GM12878 (cell line): ENCODE measurements around the gene EML1. TPM values are rescaled to one million over a fixed set of nuclear protein-coding genes. Genes with fewer than 3 reads are reported as not detected.

Experiments used
- ATAC-seq: fragments of 200-7000 bp; cut with Tn5 transposase; 3 replicates; pipeline ENCODE4 v1.9.1; 2020; ENCODE audit warnings: mild to moderate bottlenecking, moderate library complexity
- BruUV-seq: library from RNA; stranded (reverse); fragments of 400-500 nt; replicated peaks from 2 replicates; lab custom pipeline; 2021; lab: Mats Ljungman, UMichigan
- CTCF ChIA-PET: fragments of 300-600 bp; sonication (Branson Sonifier 250); formaldehyde crosslinking; extraction: SDS; loops from one replicate; lab custom pipeline; 2021; ENCODE audit warnings: inconsistent platforms; lab: Yijun Ruan, JAX
- POLR2A ChIA-PET: fragments of 350-600 bp; formaldehyde crosslinking; extraction: SDS; loops from one replicate; lab custom pipeline; 2021; ENCODE audit warnings: inconsistent platforms; lab: Charles Lee
- RAD21 ChIA-PET: fragments of 300-600 bp; sonication (Branson Sonifier 250); formaldehyde crosslinking; loops from one replicate; lab custom pipeline; 2023; ENCODE audit warnings: antibody characterized with exemption; ENCODE audit not compliant: unreplicated experiment; lab: Charles Lee
- SMC1A ChIA-PET: fragments of 300-600 bp; sonication (Branson Sonifier 250); formaldehyde crosslinking; loops from one replicate; lab custom pipeline; 2023; ENCODE audit not compliant: unreplicated experiment, uncharacterized antibody; lab: Charles Lee
- DNase-seq: peaks from one replicate; pipeline ENCODE4 v3.0.0-alpha.2; 2011; ENCODE audit warnings: low read depth, low spot score
- FAIRE-seq: peaks from 3 replicates; lab custom pipeline; 2011; peaks lifted over from hg19 to GRCh38; lab: Jason Lieb, UNC
- H2AFZ ChIP-seq: 2 replicates; pipeline ENCODE4 v1.6.0; 2011; ENCODE audit warnings: low read depth, low read length, control low read depth; ENCODE audit not compliant: control insufficient read depth
- H3K27ac ChIP-seq: 2 replicates; pipeline ENCODE4 v1.5.1; 2011; ENCODE audit warnings: control low read depth; ENCODE audit not compliant: control insufficient read depth, insufficient read depth
- H3K27me3 ChIP-seq, 2 experiments: replicated peaks in 1 of 2; 2 replicates each; pipeline versions ENCODE4 v1.6.0 to v1.6.1; 2011; ENCODE audit warnings: low read length in 1 of 2; ENCODE audit not compliant: control insufficient read depth in 2 of 2, insufficient read depth in 2 of 2
- H3K36me3 ChIP-seq, 2 experiments: 2 replicates each; pipeline ENCODE4 v1.5.1; 2011; ENCODE audit warnings: low read length in 1 of 2; ENCODE audit not compliant: control insufficient read depth in 2 of 2, insufficient read depth in 2 of 2
- H3K4me1 ChIP-seq: 2 replicates; pipeline ENCODE4 v1.6.1; 2011; ENCODE audit warnings: mild to moderate bottlenecking, low read length, moderate library complexity, mixed read lengths; ENCODE audit not compliant: control insufficient read depth, insufficient read depth
- H3K4me2 ChIP-seq: 2 replicates; pipeline ENCODE4 v1.6.0; 2011; ENCODE audit warnings: control low read depth; ENCODE audit not compliant: control insufficient read depth, insufficient read depth
- H3K4me3 ChIP-seq: fragments of 200-600 bp; sonication (generic); 2 replicates; pipeline ENCODE4 v1.5.1; 2016
- H3K79me2 ChIP-seq: 2 replicates; pipeline ENCODE4 v1.6.0; 2011; ENCODE audit warnings: low read length; ENCODE audit not compliant: control insufficient read depth, insufficient read depth
- H3K9ac ChIP-seq: 2 replicates; pipeline ENCODE4 v1.8.0; 2011; ENCODE audit warnings: low read length, control low read depth, mixed read lengths; ENCODE audit not compliant: control insufficient read depth, insufficient read depth
- H3K9me3 ChIP-seq: replicated peaks from 3 replicates; pipeline ENCODE4 v1.5.1; 2011; ENCODE audit warnings: mild to moderate bottlenecking, low read length; ENCODE audit not compliant: control insufficient read depth, insufficient read depth
- H4K20me1 ChIP-seq: 2 replicates; pipeline ENCODE4 v1.6.0; 2011; ENCODE audit not compliant: control insufficient read depth, insufficient read depth
- ATF7 ChIP-seq: fragments of 450-650 bp; IDR thresholded peaks from 2 replicates; pipeline ENCODE4 v1.6.1; 2016; ENCODE audit warnings: low read depth, mild to moderate bottlenecking
- CBX5 ChIP-seq: sonication (generic); IDR thresholded peaks from 2 replicates; pipeline ENCODE4 v1.6.1; 2016; ENCODE audit warnings: low read depth, moderate library complexity, mild to moderate bottlenecking, inconsistent platforms
- HDAC6 ChIP-seq: fragments of 200-600 bp; sonication (generic); IDR thresholded peaks from one replicate; pipeline ENCODE4 v1.8.0; 2017; ENCODE audit warnings: antibody characterized with exemption; ENCODE audit not compliant: unreplicated experiment
- IRF4 ChIP-seq: IDR thresholded peaks from 2 replicates; pipeline ENCODE4 v1.6.1; 2011; ENCODE audit warnings: low read depth, low read length
- KLF5 ChIP-seq: fragments of 450-650 bp; IDR thresholded peaks from 2 replicates; pipeline ENCODE4 v1.6.1; 2014; ENCODE audit warnings: mild to moderate bottlenecking; ENCODE audit not compliant: partially characterized antibody
- MTA3 ChIP-seq: IDR thresholded peaks from 2 replicates; pipeline ENCODE4 v1.6.1; 2012; ENCODE audit warnings: low read length, inconsistent platforms, borderline replicate concordance
- NFYA ChIP-seq: IDR thresholded peaks from 2 replicates; pipeline ENCODE4 v1.6.1; 2011; ENCODE audit warnings: low read depth, mild to moderate bottlenecking, low read length, improper control_type of control experiment, borderline replicate concordance
- NKRF ChIP-seq: fragments of 450-650 bp; conservative IDR thresholded peaks from 2 replicates; pipeline ENCODE4 v1.6.1; 2017; ENCODE audit warnings: mild to moderate bottlenecking, moderate library complexity
- NR2F1 ChIP-seq: fragments of 450-650 bp; conservative IDR thresholded peaks from 2 replicates; pipeline ENCODE4 v1.6.1; 2017; ENCODE audit warnings: mild to moderate bottlenecking
- PML ChIP-seq: IDR thresholded peaks from 2 replicates; pipeline ENCODE4 v1.6.1; 2012; ENCODE audit warnings: low read length, inconsistent platforms
- RB1 ChIP-seq: fragments of 450-650 bp; formaldehyde crosslinking; IDR thresholded peaks from 2 replicates; pipeline ENCODE4 v1.6.1; 2017; ENCODE audit warnings: mild to moderate bottlenecking, borderline replicate concordance
- STAT1 ChIP-seq: fragments of 450-650 bp; conservative IDR thresholded peaks from 2 replicates; pipeline ENCODE4 v1.6.1; 2014; ENCODE audit warnings: antibody characterized with exemption, mild to moderate bottlenecking
- TAF1 ChIP-seq: IDR thresholded peaks from 2 replicates; pipeline ENCODE4 v1.6.1; 2011; ENCODE audit warnings: mild to moderate bottlenecking, low read depth, low read length, borderline replicate concordance
- TARDBP ChIP-seq: IDR thresholded peaks from 2 replicates; pipeline ENCODE4 v1.6.1; 2016; ENCODE audit warnings: borderline replicate concordance
- ZNF384 ChIP-seq: IDR thresholded peaks from 2 replicates; pipeline ENCODE4 v1.6.1; 2012; ENCODE audit warnings: low read depth, mild to moderate bottlenecking, low read length, improper control_type of control experiment, borderline replicate concordance
- WGBS: methylation state at CpG from one replicate; pipeline ENCODE4 v1.1.6; 2016; ENCODE audit warnings: low lambda C conversion rate; ENCODE audit not compliant: insufficient replicate concordance, insufficient coverage; ENCODE audit errors: missing lambda C conversion rate; 5-methylcytosine and 5-hydroxymethylcytosine counted together
- in situ Hi-C: fragments of 300-500 bp; cut with MboI; formaldehyde crosslinking; loops from 9 replicates; pipeline ENCODE4 v1.14.3; 2018; ENCODE audit warnings: mixed read lengths
- intact Hi-C: fragments of 100-400 bp; cut with micrococcal nuclease; formaldehyde crosslinking; loops from one replicate; pipeline ENCODE4 v1.14.2; 2022; ENCODE audit not compliant: unreplicated experiment
- polyA plus RNA-seq, 11 experiments: library from polyadenylated mRNA; depleted of rRNA in 4 of 11; unstranded in 6 of 11; stranded (reverse) in 5 of 11; fragments of >200 nt; fragmentation: Nextera tagmentation in 4 of 11; fragmentation: Illumina TruSeq in 1 of 11; extraction: Ambion mirVana in 4 of 11; extraction: Trizol in 1 of 11; gene quantifications; 1 replicate in 1 of 11; 2 replicates in 10 of 11; pipeline versions ENCODE4 v1.2.1 to v1.2.3, GENCODE V29; 2011 to 2016; ENCODE audit warnings: inconsistent platforms in 2 of 11, missing spikeins in 2 of 11, low read depth in 1 of 11
- total RNA-seq, 4 experiments: library from RNA; depleted of rRNA in 3 of 4; stranded (reverse); fragments of >200 nt in 3 of 4; fragmentation: Illumina TruSeq in 1 of 4; extraction: Trizol in 1 of 4; gene quantifications; 2 replicates each; pipeline versions ENCODE4 v1.2.1 to v1.2.3, GENCODE V29; 2013 to 2021

The EML1 gene
- total and polyA plus RNA-seq, 10 of the 15 experiments (the other 5 are each of a cell fraction or from before 2014, with no cell fraction given) = 0.05 to 3.4 (median 0.11) TPM; not detected in 3

- no peaks in the 10 kb centered on the region for H3K36me3 ChIP-seq
- no peaks in the 10 kb centered on the region for H3K9me3 ChIP-seq
- no peaks in the 10 kb centered on the region for H3K79me2 ChIP-seq
- H3K4me3 ChIP-seq = no peak overlapping the region
- POLR2A ChIA-PET = interaction anchor here (0.7 kb wide), 2 partner anchors 81 to 133 kb away, joined by 3 to 4 read pairs; no protein-coding TSS in a partner anchor
- FAIRE-seq = no peak
- no peak for TF ChIP-seq TARDBP
- no peak for TF ChIP-seq ATF7
- RAD21 ChIA-PET = interaction anchor here (4.2 kb wide), 1 partner anchor 45 kb away, joined by 39 read pairs; no protein-coding TSS in a partner anchor
- ATAC-seq = no peak
- no peaks in the 10 kb centered on the region for H3K27me3 ChIP-seq
- CTCF ChIA-PET = interaction anchor here (6.8 kb wide), 1 partner anchor 44 kb away, joined by 100 read pairs; no protein-coding TSS in a partner anchor
- intact Hi-C loops (loop anchor here (5.0 kb wide), 1 partner anchor 87 kb away; the partner anchor contains the start of gene EVL), in situ Hi-C loops (loop anchor here (5.0 kb wide), 1 partner anchor 207 kb away; no protein-coding TSS in a partner anchor)
- 69% methylated on average over 7 of the region's 7 CpGs for WGBS
- no peak for DNase-seq
- H3K9ac ChIP-seq = no peak overlapping the region
- no peaks in the 10 kb centered on the region for H3K4me1 ChIP-seq
- H2AFZ ChIP-seq = no peak overlapping the region
- no TSS peak for BruUV-seq
- SMC1A ChIA-PET = interaction anchor here (3.8 kb wide), 1 partner anchor 91 kb away, joined by 31 read pairs; no protein-coding TSS in a partner anchor
- H3K27ac ChIP-seq = no peak overlapping the region
- no peak overlapping the region for H3K4me2 ChIP-seq
- no peaks in the 10 kb centered on the region for H4K20me1 ChIP-seq
Measured at GRCh38 chr14:99980299-99980698, 187.1 kb downstream of the EML1 start.

- CTCF ChIA-PET = interaction anchor here (0.6 to 6.8 kb wide), 20 partner anchors 8 to 211 kb away, joined by 3 to 100 read pairs (median 4); no protein-coding TSS in a partner anchor
- H3K27me3 ChIP-seq = no peaks in the 10 kb centered on the region
- H3K27ac ChIP-seq = no peak overlapping the region
- intact Hi-C loops = loop anchor here (1.0 to 5.0 kb wide), 4 partner anchors 43 to 211 kb away; partner anchors contain the start of gene EVL
- FAIRE-seq (no peak), DNase-seq (no peak), ATAC-seq (peak; percentile 45; the same call in 2 of the 3 replicates)
- no peak overlapping the region for H2AFZ ChIP-seq
- 54% methylated on average over 5 of the region's 5 CpGs for WGBS
- no peaks in the 10 kb centered on the region for H3K4me1 ChIP-seq
- no peaks in the 10 kb centered on the region; the same call in 2 of the 3 replicates for H3K9me3 ChIP-seq
- no peak overlapping the region for H3K9ac ChIP-seq
- no peaks in the 10 kb centered on the region for H4K20me1 ChIP-seq
- in situ Hi-C loops = loop anchor here (5.0 kb wide), 1 partner anchor 205 kb away; no protein-coding TSS in a partner anchor
- no TSS peak for BruUV-seq
- H3K4me2 ChIP-seq = no peak overlapping the region
- RAD21 ChIA-PET = interaction anchor here (1.0 to 4.2 kb wide), 6 partner anchors 9 to 394 kb away, joined by 3 to 39 read pairs (median 4); a partner anchor contains a TSS
- SMC1A ChIA-PET = interaction anchor here (0.7 to 4.3 kb wide), 15 partner anchors 10 to 132 kb away, joined by 3 to 52 read pairs (median 4); no protein-coding TSS in a partner anchor
- H3K4me3 ChIP-seq = no peak overlapping the region
- no peaks in the 10 kb centered on the region for H3K36me3 ChIP-seq
- H3K79me2 ChIP-seq = no peaks in the 10 kb centered on the region
- POLR2A ChIA-PET = interaction anchor here (1.3 kb wide), 1 partner anchor 43 kb away, joined by 3 read pairs; no protein-coding TSS in a partner anchor
- TF ChIP-seq KLF5 (no peak), MTA3 (no peak), STAT1 (no peak), NKRF (no peak), TAF1 (no peak), NR2F1 (no peak), ZNF384 (no peak), IRF4 (no peak), HDAC6 (no peak), NFYA (no peak), RB1 (no peak), CBX5 (no peak), PML (no peak)
Measured at GRCh38 chr14:99981806-99982205, 188.6 kb downstream of the EML1 start.
